HG02642 (cell line): ENCODE measurements around the gene TJAP1.
"Not testable (repeated sequence)": the region's sequence is repeated elsewhere in the genome, so short reads cannot be mapped to it uniquely, and the experiment has no call there.

ENCODE experiments used
- ATAC-seq: cut with Tn5 transposase; IDR thresholded peaks from one replicate; pipeline ENCODE4 v1.9.1; 2021; ENCODE audit warnings: mild to moderate bottlenecking; ENCODE audit not compliant: unreplicated experiment, poor library complexity

The TJAP1 gene

GRCh38 chr6:43475516-43475915 is 1.9 kb upstream of the TJAP1 start:
- no peak for ATAC-seq

DNA sequence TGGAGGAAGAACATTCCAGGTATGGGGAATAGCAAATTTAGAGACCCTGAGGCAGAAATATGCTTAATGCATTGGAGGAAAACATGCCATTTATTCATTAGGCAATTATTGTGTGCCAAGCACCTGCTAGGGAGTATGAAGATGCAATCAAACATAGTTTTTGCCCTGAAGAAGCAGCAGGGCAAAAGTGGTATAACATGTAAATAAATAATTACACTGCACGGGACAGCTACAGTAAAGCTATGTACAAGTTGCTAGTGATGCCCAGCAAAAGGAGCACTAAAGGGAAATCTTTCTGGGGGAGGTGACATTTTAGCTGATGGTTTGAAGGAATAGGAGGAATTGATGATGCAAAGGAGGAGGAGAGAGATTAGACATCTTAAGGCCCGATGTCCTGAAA is 624 bp upstream of the TJAP1 start:
- ATAC-seq, result no peak

DNA sequence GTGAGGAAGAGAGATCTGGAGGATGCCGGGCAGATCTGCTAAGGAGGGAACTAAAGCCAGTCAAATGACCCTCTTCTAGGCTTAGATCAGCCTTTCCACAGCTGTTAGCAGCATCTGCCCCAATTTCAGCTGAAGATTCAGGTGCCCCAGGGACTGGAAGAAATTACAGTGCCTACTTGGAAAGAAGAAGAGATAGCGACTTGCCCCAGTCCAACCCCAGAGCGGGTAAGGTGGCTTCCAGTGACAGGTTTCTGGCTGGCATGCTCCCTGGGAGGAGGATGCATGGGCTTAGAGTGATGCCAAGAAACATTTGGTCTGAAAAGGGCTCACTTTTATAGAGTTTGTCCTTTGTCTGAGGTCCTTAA is 620 bp downstream of the TJAP1 start:
- no peak for ATAC-seq

DNA sequence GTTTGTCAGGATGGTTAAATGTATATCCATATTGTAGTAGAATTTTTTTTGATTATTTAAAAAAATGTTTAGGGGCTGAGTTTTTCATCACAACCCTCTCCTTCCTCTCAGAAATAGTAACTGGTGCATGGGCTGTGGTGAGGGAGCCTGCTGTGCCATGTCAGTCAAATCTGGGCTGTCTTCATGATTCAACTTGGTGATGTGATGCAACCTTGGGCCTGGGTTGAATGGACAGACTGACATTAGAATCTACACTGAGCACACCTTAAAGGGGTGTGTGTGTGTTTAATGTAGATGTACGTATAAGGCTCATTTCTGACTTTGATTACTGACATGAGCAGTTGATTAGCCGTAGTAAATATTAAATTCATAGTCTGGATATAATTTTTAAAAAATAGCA is 3.7 kb downstream of the TJAP1 start:
- ATAC-seq, result no peak

DNA sequence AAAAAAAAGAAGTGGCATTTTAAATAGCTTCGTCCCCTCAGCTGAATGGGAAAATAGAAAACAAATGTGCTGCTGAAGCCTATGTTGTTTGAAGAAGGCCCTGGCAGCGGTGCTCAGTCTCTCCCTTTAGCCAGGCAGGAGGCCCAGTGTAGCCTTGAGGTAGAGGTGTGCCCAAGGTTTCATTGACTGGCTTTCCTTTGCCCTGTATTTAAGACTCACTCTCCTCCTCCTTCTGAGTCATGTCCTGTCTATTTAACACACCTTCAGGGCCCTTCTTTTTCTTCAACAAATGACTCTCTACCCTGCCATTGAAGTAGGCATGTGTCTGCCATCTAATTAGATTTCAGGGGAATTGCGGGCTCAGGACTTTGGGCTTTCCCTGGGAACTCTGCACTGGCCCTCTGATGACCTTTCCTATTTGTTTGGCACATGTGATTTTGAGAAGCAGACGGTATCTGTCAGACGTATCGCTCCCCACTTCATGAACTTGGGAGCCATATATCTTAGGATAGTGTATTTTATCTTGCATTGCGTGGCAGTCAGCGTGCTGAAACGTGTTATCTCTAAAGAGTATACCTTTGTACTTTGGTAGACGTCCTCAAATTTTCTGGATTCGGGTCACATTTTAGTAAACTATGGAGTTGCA is 4.3 kb downstream of the TJAP1 start:
- no peak for ATAC-seq

DNA sequence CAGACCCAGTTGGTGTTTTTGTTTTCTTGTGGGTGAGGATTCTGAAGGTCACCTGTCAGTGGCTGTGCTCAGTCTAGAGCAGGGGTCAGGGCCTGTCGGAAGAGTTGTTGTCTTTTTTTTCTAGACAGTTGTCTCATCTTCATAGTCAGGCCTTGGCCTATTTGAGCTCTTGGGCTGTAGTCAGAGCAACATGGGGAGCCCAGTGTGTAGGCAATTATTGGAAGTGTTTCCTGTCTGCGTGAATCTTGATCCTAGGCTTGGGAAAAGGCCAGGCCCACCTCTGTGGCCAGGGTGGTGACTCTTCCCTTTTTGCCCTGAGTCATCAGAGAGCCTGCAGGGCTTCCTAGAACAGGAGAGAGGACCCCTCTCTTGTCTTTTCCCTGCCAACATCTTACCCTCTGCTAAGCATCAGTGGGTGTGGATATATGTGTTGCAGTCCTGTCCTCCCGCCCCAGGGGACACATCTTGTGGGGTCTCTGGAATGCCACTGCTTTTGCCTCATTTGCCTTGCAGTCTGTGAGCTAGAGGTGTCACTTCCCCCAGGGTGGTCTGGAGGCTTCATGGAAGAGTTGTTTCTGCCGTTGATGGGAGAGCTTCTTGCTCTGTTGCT is 11.4 kb downstream of the TJAP1 start:
- ATAC-seq, result no peak

DNA sequence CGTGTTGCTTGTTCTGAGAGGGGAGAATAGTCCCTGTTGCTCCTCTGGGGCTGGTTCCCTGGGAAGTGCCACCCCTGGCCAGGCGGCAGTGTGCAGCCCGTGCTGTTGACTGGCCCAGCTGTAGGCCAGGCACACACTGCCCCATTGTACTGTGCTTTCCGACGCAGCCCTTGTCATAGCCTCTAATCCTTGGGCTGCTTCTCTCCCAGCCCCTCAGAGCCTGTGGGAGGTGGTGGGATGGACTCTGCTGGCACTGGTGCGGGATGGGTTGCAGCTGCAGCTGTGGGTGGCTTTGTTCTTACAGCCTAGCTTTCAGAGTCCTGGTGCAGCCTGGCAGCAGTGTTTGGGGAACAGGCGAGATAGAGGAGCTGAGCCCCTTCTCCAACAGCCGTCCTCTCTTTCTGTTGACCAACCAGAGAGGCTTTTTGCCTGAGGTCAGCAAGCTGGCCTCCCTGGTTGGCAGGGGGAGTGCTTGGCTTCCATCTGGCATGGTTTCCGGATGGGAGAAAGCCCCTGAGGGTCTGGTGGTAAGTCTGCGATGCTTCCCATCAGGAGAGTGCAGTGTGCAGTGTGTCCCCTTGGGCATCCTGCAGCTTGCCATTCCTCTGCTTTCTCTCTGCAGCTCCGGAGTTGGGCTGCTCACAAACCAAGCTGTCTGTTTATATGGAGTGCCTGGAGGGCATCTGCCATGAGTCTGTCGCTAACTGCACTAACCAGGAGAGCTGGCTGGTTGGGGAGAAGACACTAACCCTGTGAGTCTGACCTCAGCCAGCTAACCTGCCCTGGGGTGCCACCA is 12.1 kb downstream of the TJAP1 start:
- no peak for ATAC-seq

GRCh38 chr6:43490523-43490939 is 13.2 kb downstream of the TJAP1 start:
- ATAC-seq, result no peak

- no peak for ATAC-seq
These were observed 14.6 kb downstream of the TJAP1 start for GRCh38 chr6:43491750-43492661.

GRCh38 chr6:43492673-43493072 is 15.3 kb downstream of the TJAP1 start:
- ATAC-seq, result no peak

DNA sequence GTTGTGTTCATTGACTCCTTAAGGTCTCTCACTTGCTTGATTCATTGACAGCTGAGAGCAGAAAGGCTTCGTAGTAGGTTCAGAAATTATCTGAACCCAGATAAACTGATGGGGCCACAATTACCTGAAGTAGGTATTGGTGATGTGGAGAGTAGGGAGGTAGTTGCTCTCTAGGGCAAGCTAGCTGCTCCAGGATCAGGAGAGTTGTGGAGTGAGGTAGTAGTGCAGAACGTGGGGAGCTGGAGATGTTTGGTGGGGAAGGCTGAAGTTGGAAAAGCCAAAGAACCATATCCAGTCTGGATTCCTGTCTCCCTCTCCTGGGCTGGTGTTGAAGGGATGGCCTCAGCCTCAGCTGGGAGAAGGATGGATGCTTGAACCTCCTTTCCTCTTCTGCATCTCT is 15.9 kb downstream of the TJAP1 start:
- ATAC-seq, result no peak

DNA sequence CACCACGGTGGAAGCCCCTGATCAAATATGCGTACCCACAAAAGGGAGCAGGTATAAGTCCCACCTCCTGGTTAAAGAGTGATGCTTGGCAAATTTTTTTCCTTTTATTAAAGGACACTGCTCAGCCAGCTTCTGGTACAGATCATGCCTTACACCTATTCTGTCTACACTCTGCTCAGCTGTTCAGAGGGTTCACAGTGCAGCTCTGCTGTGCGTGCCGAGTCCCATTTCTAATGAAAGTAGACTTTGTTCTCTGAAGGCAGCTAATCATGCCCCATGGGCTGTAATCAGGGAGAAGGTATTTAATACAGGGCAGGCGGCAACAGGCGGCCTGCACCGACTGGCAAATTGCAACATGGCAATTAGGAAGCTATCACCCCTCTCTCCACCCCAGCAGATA is 16.5 kb downstream of the TJAP1 start:
- ATAC-seq, result no peak

- no peak for ATAC-seq
These were observed 17.0 kb downstream of the TJAP1 start for GRCh38 chr6:43494321-43494720.

DNA sequence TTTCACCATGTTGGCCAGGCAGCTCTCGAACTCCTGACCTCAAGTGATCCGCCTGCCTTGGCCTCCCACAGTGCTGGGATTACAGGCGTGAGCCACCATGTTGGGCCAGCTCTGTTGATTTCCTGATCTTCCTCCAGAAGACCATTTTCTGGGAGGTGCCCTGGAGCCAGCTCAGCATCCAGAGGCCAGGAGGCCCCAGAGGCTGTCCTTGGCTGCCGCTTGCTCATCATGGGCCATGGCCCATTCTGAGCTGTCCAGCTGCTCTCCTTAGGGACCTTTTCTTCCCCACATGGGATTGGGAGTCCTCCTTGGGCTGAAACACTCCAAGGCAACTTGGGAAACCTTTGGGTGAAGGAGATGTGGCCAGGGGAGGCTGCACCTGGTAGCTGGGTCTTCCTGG is 17.4 kb downstream of the TJAP1 start:
- no peak for ATAC-seq

GRCh38 chr6:43495409-43495941 is 18.1 kb downstream of the TJAP1 start:
- ATAC-seq, result no peak

- ATAC-seq, result no peak
These were observed 19.2 kb downstream of the TJAP1 start for GRCh38 chr6:43496370-43497128.

- ATAC-seq, result no peak
These were observed 19.7 kb downstream of the TJAP1 start for GRCh38 chr6:43497129-43497396.

DNA sequence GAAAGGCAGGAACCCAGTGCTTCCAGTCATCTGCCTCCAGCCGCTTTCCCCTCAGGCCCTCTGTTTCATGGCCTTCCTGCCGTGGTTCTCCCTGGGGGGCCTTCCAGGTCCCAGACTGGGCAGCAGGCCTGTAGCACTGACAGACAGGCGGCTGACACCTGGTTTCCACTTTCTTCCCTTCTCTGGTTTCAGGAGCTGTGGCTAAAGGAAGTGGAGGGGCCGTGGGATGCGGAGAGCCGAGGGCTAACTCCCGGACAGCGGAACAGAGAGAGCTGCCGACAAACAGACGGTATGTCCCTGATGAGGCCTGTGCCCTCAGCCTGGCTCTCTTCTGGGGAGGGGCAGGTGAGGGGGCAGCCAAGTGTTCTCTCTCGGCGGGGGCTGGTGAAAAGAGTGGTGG is 20.3 kb downstream of the TJAP1 start:
- no peak for ATAC-seq

DNA sequence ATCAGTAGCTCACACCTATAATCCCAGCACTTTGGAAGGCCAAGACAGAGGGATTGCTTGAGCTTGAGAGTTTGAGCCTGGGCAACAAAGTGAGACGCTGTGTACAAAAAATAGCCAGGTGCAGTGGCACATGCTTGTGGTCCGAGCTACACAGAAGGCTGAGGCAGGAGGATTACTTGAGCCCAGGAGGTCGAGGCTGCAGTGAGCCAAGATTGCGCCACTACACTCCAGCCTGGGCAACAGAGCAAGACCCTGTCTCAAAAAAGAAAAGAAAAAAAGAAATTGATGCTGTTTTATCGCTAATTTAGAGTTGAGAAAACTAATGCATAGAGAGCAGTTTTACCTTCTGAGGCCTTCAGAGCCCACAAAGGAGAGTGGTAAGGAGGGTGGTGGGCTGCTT is 20.9 kb downstream of the TJAP1 start:
- not testable (repeated sequence) for ATAC-seq
